HCT116 (cell line): ENCODE results near the gene SH2B3. TPM values are rescaled to one million over a fixed set of nuclear protein-coding genes. Genes with fewer than 3 reads are reported as not detected.

ENCODE experiments used
- ATAC-seq: fragments of 200-7000 bp; cut with Tn5 transposase; 2 replicates; pipeline ENCODE4 v1.9.1; 2020; ENCODE audit warnings: mild to moderate bottlenecking, moderate library complexity
- BruUV-seq: library from RNA; stranded (reverse); fragments of 400-500 nt; replicated peaks from 2 replicates; lab custom pipeline; 2021; lab: Mats Ljungman, UMichigan
- CTCF ChIA-PET: fragments of 300-600 bp; sonication (Branson Sonifier 250); formaldehyde crosslinking; loops from one replicate; lab custom pipeline; 2021; ENCODE audit warnings: antibody characterized with exemption; lab: Charles Lee
- POLR2A ChIA-PET: fragments of 300-600, 350-600 bp; sonication (Branson Sonifier 250); formaldehyde crosslinking; loops from one replicate; lab custom pipeline; 2021; ENCODE audit warnings: antibody characterized with exemption; lab: Charles Lee
- RAD21 ChIA-PET, 2 experiments: fragments of 300-600 bp; sonication (Branson Sonifier 250); formaldehyde crosslinking; loops; one replicate each; lab custom pipeline; 2023; ENCODE audit warnings: low total read pairs in 2 of 2; ENCODE audit not compliant: uncharacterized antibody in 2 of 2, unreplicated experiment in 2 of 2, low non-redundant PET in 1 of 2; lab: Charles Lee
- DNase-seq: peaks from one replicate; pipeline ENCODE4 v3.0.0-alpha.2; 2010; ENCODE audit warnings: low read depth, low spot score
- H2AFZ ChIP-seq: fragments of 200-600 bp; shearing (Covaris generic), sonication (generic); 2 replicates; pipeline ENCODE4 v1.6.1; 2017; ENCODE audit warnings: low read depth, mixed run types, mixed read lengths, antibody characterized with exemption, low read length; ENCODE audit not compliant: poor library complexity, severe bottlenecking
- H3K27ac ChIP-seq: 2 replicates; pipeline ENCODE4 v1.5.1; 2012; ENCODE audit warnings: low read depth, low read length
- H3K27me3 ChIP-seq: fragments of 200-600 bp; sonication (generic); 2 replicates; pipeline ENCODE4 v1.6.1; 2016; ENCODE audit warnings: mixed run types, low read length, mixed read lengths; ENCODE audit not compliant: insufficient read depth
- H3K36me3 ChIP-seq, 2 experiments: fragments of 200-500 bp in 1 of 2; fragments of 200-600 bp in 1 of 2; sonication (Bioruptor generic) in 1 of 2; sonication (generic) in 1 of 2; 2 replicates each; pipeline versions ENCODE4 v1.5.1 to v1.6.1; 2014 to 2016; ENCODE audit warnings: low read length in 2 of 2, inconsistent platforms in 1 of 2, mixed read lengths in 1 of 2, mixed run types in 1 of 2; ENCODE audit not compliant: insufficient read depth in 2 of 2, control insufficient read depth in 1 of 2
- H3K4me1 ChIP-seq, 2 experiments: fragments of 200-600 bp in 1 of 2; sonication (generic) in 1 of 2; 2 replicates each; pipeline versions ENCODE4 v1.5.1 to v1.6.1; 2012 to 2017; ENCODE audit warnings: low read length in 2 of 2, inconsistent platforms in 1 of 2, mild to moderate bottlenecking in 1 of 2, mixed read lengths in 1 of 2, mixed run types in 1 of 2, moderate library complexity in 1 of 2; ENCODE audit not compliant: insufficient read depth in 2 of 2, control insufficient read depth in 1 of 2
- H3K4me2 ChIP-seq: fragments of 200-600 bp; sonication (generic); 2 replicates; pipeline ENCODE4 v1.6.1; 2017; ENCODE audit warnings: mixed run types, low read length, mixed read lengths
- H3K4me3 ChIP-seq, 2 experiments: fragments of 200-600 bp in 1 of 2; sonication (generic) in 1 of 2; replicated peaks in 1 of 2; 2 replicates each; pipeline ENCODE4 v1.5.1; 2011 to 2016; ENCODE audit warnings: low read length in 2 of 2, control low read depth in 1 of 2, low read depth in 1 of 2, mild to moderate bottlenecking in 1 of 2, mixed read lengths in 1 of 2, mixed run types in 1 of 2
- H3K79me2 ChIP-seq: fragments of 200-600 bp; sonication (generic); 2 replicates; pipeline ENCODE4 v1.6.1; 2017; ENCODE audit warnings: mild to moderate bottlenecking, mixed run types, low read length, moderate library complexity, mixed read lengths; ENCODE audit not compliant: insufficient read depth
- H3K9ac ChIP-seq: fragments of 200-600 bp; sonication (generic); 2 replicates; pipeline ENCODE4 v1.6.1; 2016; ENCODE audit warnings: low read length, mixed read lengths
- H3K9me2 ChIP-seq: fragments of 200-600 bp; sonication (generic), shearing (Covaris generic); 2 replicates; pipeline ENCODE4 v1.6.1; 2017; ENCODE audit warnings: mixed run types, mild to moderate bottlenecking, moderate library complexity; ENCODE audit not compliant: insufficient read depth
- H3K9me3 ChIP-seq, 2 experiments: fragments of 200-500 bp in 1 of 2; fragments of 200-600 bp in 1 of 2; sonication (Bioruptor generic) in 1 of 2; sonication (generic) in 1 of 2; 2 replicates each; pipeline ENCODE4 v1.6.1; 2014 to 2017; ENCODE audit warnings: low read length in 2 of 2, mixed read lengths in 2 of 2, inconsistent platforms in 1 of 2, low read depth in 1 of 2, mild to moderate bottlenecking in 1 of 2, mixed run types in 1 of 2, moderate library complexity in 1 of 2; ENCODE audit not compliant: control insufficient read depth in 1 of 2, insufficient read depth in 1 of 2
- H4K20me1 ChIP-seq: fragments of 200-600 bp; sonication (generic), shearing (Covaris generic); 2 replicates; pipeline ENCODE4 v1.6.1; 2017; ENCODE audit warnings: mixed run types, mild to moderate bottlenecking, moderate library complexity; ENCODE audit not compliant: insufficient read depth
- CBX3 ChIP-seq: IDR thresholded peaks from 2 replicates; pipeline ENCODE4 v1.6.1; 2012; ENCODE audit warnings: low read depth
- EGR1 ChIP-seq: IDR thresholded peaks from 2 replicates; pipeline ENCODE4 v1.6.1; 2012; ENCODE audit warnings: low read depth
- EZH2 ChIP-seq: fragments of 200-600 bp; sonication (generic); IDR thresholded peaks from 2 replicates; pipeline ENCODE4 v1.6.1; 2017; ENCODE audit warnings: antibody characterized with exemption, mixed run types
- JUND ChIP-seq: IDR thresholded peaks from 2 replicates; pipeline ENCODE4 v1.6.1; 2012
- POLR2A ChIP-seq: IDR thresholded peaks from 2 replicates; pipeline ENCODE4 v1.7.0; 2011; ENCODE audit warnings: borderline replicate concordance; ENCODE audit not compliant: insufficient read depth, insufficient read length; ENCODE audit errors: extremely low read depth
- POLR2AphosphoS5 ChIP-seq: IDR thresholded peaks from 2 replicates; pipeline ENCODE4 v1.6.1; 2011; ENCODE audit warnings: mild to moderate bottlenecking, low read depth, low read length, moderate library complexity
- RAD21 ChIP-seq: IDR thresholded peaks from 2 replicates; pipeline ENCODE4 v1.6.1; 2012; ENCODE audit warnings: low read depth, mild to moderate bottlenecking
- SIN3A ChIP-seq: IDR thresholded peaks from 2 replicates; pipeline ENCODE4 v1.6.1; 2012; ENCODE audit warnings: low read depth
- SRF ChIP-seq: IDR thresholded peaks from 2 replicates; pipeline ENCODE4 v1.6.1; 2012; ENCODE audit warnings: low read depth
- YY1 ChIP-seq: IDR thresholded peaks from 2 replicates; pipeline ENCODE4 v1.6.1; 2011; ENCODE audit warnings: low read length, low read depth, moderate library complexity, mild to moderate bottlenecking; ENCODE audit not compliant: insufficient replicate concordance; ENCODE audit errors: extremely low read depth
- ZNF274 ChIP-seq: fragments of 200-500 bp; sonication (Bioruptor generic); IDR thresholded peaks from 2 replicates; pipeline ENCODE4 v1.6.1; 2014; ENCODE audit warnings: mild to moderate bottlenecking, low read depth, low read length, inconsistent platforms
- intact Hi-C: fragments of 100-400 bp; cut with micrococcal nuclease; formaldehyde crosslinking; loops from 2 replicates; pipeline ENCODE4 v1.10.0; 2022
- total RNA-seq: library from RNA; stranded (reverse); gene quantifications from one replicate; pipeline ENCODE4 v1.2.1, GENCODE V29; 2021; ENCODE audit not compliant: unreplicated experiment
- TF ChIP-seq, protein P1 (sequence below), 3 experiments: fragments of 200-600 bp in 1 of 3; sonication (generic) in 1 of 3; IDR thresholded peaks in 2 of 3; conservative IDR thresholded peaks in 1 of 3; 2 replicates each; pipeline ENCODE4 v1.5.1; 2012 to 2017; ENCODE audit warnings: low read depth in 2 of 3, low read length in 2 of 3, antibody characterized with exemption in 1 of 3, borderline replicate concordance in 1 of 3, control low read depth in 1 of 3, mild to moderate bottlenecking in 1 of 3, mixed read lengths in 1 of 3, mixed run types in 1 of 3, moderate library complexity in 1 of 3; ENCODE audit not compliant: insufficient read depth in 1 of 3
- TF ChIP-seq, protein P2 (sequence below): IDR thresholded peaks from 2 replicates; pipeline ENCODE4 v1.6.1; 2012; ENCODE audit warnings: low read depth
- TF ChIP-seq, protein P3 (sequence below): IDR thresholded peaks from 2 replicates; pipeline ENCODE4 v1.6.1; 2012

The SH2B3 gene
- total RNA-seq, 1 experiment from 2014 or later, result 17.3 TPM

DNA sequence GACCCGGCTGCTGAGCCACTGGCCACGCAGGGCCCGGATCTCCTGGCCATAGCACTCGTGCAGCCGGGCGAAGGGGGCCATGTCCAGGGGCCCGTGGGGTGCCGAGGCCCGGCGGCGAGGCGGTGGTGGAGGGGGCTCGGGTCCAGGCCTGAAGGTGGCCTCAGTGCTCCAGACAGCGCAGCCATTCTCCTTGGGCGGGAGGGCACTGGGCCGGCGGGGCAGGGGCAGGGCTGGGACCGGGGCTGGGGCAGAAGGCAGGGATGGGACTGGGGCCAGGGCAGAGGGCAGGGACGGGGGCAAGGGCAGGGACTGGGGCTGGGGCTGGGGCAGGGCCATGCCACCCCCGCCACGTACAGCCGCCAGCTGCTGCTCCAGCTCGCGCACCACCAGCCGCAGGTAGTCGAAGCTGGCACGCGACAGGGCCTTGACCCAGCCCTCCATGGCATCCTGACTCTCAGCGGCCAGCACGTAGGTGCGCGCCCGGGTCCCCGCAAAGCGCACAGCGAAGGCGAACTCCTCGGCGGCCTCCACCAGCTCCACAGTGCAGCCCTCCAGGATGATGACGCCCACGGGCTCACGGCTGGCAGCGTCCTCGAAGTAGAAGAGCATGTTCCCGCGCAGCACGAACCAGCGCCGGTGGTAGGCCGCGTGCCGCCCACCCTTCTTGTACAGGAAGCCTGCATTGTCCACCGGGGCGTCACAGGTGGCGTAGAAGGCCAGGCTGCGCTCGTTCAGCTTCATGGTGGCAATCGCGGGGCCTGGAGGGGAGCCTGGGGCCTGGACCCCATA, 42.8 kb upstream of the SH2B3 start:
- Histone ChIP-seq H3K9me2 (no peaks in the 10 kb centered on the region), H3K36me3 (no peaks in the 10 kb centered on the region; a peak in 1 of 4 replicates), H2AFZ (no peak overlapping the region), H3K4me2 (no peak overlapping the region), H3K4me1 (peaks cover 2 to 23% of the 10 kb centered on the region in 2 experiments; a peak in 3 of 4 replicates), H3K27me3 (no peaks in the 10 kb centered on the region), H3K79me2 (no peaks in the 10 kb centered on the region), H3K9ac (no peak overlapping the region), H4K20me1 (no peaks in the 10 kb centered on the region), H3K4me3 (no peak overlapping the region), H3K27ac (no peak overlapping the region), H3K9me3 (no peaks in the 10 kb centered on the region)
- ChIA-PET POLR2A (no interaction called here), RAD21 (no interaction called here)
- BruUV-seq, result no TSS peak
- intact Hi-C loops, result no loop called here
- DNase-seq (no peak), ATAC-seq (no peak)
- TF ChIP-seq EZH2 (no peak), POLR2A (no peak), CBX3 (no peak), ZNF274 (no peak)
- TF ChIP-seq, protein P1, sequence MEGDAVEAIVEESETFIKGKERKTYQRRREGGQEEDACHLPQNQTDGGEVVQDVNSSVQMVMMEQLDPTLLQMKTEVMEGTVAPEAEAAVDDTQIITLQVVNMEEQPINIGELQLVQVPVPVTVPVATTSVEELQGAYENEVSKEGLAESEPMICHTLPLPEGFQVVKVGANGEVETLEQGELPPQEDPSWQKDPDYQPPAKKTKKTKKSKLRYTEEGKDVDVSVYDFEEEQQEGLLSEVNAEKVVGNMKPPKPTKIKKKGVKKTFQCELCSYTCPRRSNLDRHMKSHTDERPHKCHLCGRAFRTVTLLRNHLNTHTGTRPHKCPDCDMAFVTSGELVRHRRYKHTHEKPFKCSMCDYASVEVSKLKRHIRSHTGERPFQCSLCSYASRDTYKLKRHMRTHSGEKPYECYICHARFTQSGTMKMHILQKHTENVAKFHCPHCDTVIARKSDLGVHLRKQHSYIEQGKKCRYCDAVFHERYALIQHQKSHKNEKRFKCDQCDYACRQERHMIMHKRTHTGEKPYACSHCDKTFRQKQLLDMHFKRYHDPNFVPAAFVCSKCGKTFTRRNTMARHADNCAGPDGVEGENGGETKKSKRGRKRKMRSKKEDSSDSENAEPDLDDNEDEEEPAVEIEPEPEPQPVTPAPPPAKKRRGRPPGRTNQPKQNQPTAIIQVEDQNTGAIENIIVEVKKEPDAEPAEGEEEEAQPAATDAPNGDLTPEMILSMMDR (IDR thresholded peaks at IDR 0.05 in 2 of 3, conservative IDR thresholded peaks at IDR 0.05 in 1 of 3; ENCODE audit: borderline replicate concordance in 1 of 3, insufficient read depth in 1 of 3, low read depth in 2 of 3, low read length in 2 of 3), result no peak
- TF ChIP-seq, all 23 proteins: peak for 0
- CTCF ChIA-PET, result no interaction called here

DNA sequence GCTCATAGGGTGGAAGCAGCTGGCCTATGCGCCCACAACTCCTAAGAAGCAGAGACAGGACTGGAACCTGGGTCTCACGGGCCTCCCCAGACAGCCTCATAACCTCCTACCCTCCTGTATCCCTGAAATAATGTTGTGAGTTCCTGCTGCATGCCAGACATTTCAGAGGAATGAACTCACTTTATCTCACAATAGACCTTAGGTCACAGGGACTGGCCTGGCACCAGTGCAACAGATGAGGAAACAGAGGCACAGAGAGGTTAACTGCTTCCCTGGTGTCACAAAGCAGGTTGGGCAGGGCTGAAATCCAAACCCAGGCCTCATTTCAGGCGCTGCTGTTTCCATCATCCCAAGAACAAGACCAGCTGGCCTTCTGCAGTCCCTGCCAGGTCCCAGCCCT, 42.1 kb upstream of the SH2B3 start:
- POLR2A ChIA-PET, result no interaction called here
- Histone ChIP-seq H3K27ac (no peak overlapping the region), H3K9me3 (no peaks in the 10 kb centered on the region), H3K9ac (no peak overlapping the region), H3K4me2 (0 out of 2 replicates have a peak overlapping the region, but pooled peaks have one; percentile 2), H3K36me3 (no peaks in the 10 kb centered on the region; a peak in 1 of 4 replicates), H3K79me2 (no peaks in the 10 kb centered on the region), H3K4me3 (no peak overlapping the region), H4K20me1 (no peaks in the 10 kb centered on the region), H3K9me2 (no peaks in the 10 kb centered on the region), H3K4me1 (peaks cover 2 to 29% of the 10 kb centered on the region in 2 experiments; a peak in 3 of 4 replicates), H3K27me3 (no peaks in the 10 kb centered on the region), H2AFZ (no peak overlapping the region)
- RAD21 ChIA-PET, result no interaction called here
- no peak for DNase-seq
- no peak for ATAC-seq
- intact Hi-C loops, result no loop called here
- no TSS peak for BruUV-seq
- CTCF ChIA-PET, result no interaction called here
- no peak for TF ChIP-seq EGR1
- no peak for TF ChIP-seq EZH2
- no peak for TF ChIP-seq POLR2AphosphoS5
- no peak for TF ChIP-seq RAD21
- TF ChIP-seq POLR2A, result no peak
- no peak for TF ChIP-seq JUND
- no peak for TF ChIP-seq CBX3
- TF ChIP-seq, protein P2, sequence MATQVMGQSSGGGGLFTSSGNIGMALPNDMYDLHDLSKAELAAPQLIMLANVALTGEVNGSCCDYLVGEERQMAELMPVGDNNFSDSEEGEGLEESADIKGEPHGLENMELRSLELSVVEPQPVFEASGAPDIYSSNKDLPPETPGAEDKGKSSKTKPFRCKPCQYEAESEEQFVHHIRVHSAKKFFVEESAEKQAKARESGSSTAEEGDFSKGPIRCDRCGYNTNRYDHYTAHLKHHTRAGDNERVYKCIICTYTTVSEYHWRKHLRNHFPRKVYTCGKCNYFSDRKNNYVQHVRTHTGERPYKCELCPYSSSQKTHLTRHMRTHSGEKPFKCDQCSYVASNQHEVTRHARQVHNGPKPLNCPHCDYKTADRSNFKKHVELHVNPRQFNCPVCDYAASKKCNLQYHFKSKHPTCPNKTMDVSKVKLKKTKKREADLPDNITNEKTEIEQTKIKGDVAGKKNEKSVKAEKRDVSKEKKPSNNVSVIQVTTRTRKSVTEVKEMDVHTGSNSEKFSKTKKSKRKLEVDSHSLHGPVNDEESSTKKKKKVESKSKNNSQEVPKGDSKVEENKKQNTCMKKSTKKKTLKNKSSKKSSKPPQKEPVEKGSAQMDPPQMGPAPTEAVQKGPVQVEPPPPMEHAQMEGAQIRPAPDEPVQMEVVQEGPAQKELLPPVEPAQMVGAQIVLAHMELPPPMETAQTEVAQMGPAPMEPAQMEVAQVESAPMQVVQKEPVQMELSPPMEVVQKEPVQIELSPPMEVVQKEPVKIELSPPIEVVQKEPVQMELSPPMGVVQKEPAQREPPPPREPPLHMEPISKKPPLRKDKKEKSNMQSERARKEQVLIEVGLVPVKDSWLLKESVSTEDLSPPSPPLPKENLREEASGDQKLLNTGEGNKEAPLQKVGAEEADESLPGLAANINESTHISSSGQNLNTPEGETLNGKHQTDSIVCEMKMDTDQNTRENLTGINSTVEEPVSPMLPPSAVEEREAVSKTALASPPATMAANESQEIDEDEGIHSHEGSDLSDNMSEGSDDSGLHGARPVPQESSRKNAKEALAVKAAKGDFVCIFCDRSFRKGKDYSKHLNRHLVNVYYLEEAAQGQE, result no peak
- no peak for TF ChIP-seq YY1
- TF ChIP-seq SIN3A, result no peak
- TF ChIP-seq ZNF274, result no peak
- TF ChIP-seq SRF, result no peak
- TF ChIP-seq, protein P3, sequence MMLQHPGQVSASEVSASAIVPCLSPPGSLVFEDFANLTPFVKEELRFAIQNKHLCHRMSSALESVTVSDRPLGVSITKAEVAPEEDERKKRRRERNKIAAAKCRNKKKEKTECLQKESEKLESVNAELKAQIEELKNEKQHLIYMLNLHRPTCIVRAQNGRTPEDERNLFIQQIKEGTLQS, result no peak
